GM20000 (cell line): ENCODE results near the gene NIM1K.
"Not testable (repeated sequence)": the region's sequence is repeated elsewhere in the genome, so short reads cannot be mapped to it uniquely, and the experiment has no call there.

Source experiments
- DNase-seq: peaks from one replicate; pipeline ENCODE4 v3.0.0; 2012; ENCODE audit warnings: low spot score
- TF ChIP-seq, protein P1 (sequence below): IDR thresholded peaks from 2 replicates; pipeline ENCODE4 v1.5.1; 2012; ENCODE audit warnings: mild to moderate bottlenecking, control low read depth; ENCODE audit errors: extremely low read depth, missing control alignments

The NIM1K gene

GRCh38 chr5:43190755-43191603 is 1.0 kb upstream of the NIM1K start:
- peak; percentile 18 for DNase-seq
- TF ChIP-seq, protein P1, sequence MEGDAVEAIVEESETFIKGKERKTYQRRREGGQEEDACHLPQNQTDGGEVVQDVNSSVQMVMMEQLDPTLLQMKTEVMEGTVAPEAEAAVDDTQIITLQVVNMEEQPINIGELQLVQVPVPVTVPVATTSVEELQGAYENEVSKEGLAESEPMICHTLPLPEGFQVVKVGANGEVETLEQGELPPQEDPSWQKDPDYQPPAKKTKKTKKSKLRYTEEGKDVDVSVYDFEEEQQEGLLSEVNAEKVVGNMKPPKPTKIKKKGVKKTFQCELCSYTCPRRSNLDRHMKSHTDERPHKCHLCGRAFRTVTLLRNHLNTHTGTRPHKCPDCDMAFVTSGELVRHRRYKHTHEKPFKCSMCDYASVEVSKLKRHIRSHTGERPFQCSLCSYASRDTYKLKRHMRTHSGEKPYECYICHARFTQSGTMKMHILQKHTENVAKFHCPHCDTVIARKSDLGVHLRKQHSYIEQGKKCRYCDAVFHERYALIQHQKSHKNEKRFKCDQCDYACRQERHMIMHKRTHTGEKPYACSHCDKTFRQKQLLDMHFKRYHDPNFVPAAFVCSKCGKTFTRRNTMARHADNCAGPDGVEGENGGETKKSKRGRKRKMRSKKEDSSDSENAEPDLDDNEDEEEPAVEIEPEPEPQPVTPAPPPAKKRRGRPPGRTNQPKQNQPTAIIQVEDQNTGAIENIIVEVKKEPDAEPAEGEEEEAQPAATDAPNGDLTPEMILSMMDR = no peak

GRCh38 chr5:43192558-43193180 is 644 bp downstream of the NIM1K start:
- TF ChIP-seq, protein P1 = no peak
- peak; percentile 41 for DNase-seq

- DNase-seq = peak; percentile 81
Observed at GRCh38 chr5:43193181-43193893, 1.3 kb downstream of the NIM1K start.

GRCh38 chr5:43193894-43194265 is 1.9 kb downstream of the NIM1K start:
- no peak for DNase-seq
- TF ChIP-seq, protein P1 = no peak

More at GRCh38 chr5:43193181-43193893, 1.3 kb downstream of the NIM1K start:
- TF ChIP-seq, protein P1 = no peak

GRCh38 chr5:43195670-43196265 is 3.7 kb downstream of the NIM1K start:
- TF ChIP-seq, protein P1 = no peak
- DNase-seq = no peak

DNA sequence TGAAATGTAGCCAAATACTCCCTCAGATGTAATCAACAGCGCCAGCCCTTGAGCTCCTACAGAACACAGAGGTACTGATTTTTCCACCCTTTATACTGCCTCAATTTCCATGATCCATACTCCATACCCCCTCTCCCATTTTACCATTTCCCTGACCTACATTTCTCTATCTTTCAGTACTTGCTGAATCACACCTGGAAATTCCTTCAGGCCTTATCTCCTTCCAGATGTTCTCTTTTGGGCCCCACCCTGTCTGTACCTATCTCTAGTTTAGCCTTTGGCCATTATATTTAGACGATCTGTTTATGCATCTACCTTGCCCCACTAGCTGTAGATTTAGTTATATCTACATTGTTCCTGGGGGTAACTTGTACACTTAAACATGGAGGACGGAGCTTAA is 5.5 kb downstream of the NIM1K start:
- TF ChIP-seq, protein P1 = no peak
- no peak for DNase-seq

DNA sequence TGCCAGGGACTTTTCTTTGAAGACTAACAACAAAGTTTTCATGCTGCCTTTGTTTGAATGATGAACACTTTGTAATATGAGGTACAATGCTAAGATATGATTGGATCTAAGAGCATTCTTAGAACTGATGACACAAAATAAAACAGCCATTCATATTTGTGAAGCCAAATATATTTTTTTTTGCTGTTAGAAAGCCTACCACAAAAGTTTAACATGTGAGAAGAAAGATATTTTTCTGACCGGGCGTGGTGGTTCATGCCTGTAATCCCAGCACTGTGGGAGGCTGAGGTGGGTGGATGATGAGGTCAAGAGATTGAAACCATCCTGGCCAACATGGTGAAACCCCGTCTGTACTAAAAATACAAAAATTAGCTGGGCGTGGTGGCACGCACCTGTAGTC is 9.4 kb downstream of the NIM1K start:
- not testable (repeated sequence) for DNase-seq
